ENCODE data around the gene PROSER3. TPM values are rescaled to one million over a fixed set of nuclear protein-coding genes. Genes with fewer than 3 reads are reported as not detected.
A peak's percentile ranks its signal among the peaks of the same experiment; 100 is the strongest.
"Not testable (repeated sequence)": the region's sequence is repeated elsewhere in the genome, so short reads cannot be mapped to it uniquely, and the experiment has no call there.

Gene PROSER3
- total RNA-seq, 1 donor from 2014 or later: 63.4 TPM

DNA sequence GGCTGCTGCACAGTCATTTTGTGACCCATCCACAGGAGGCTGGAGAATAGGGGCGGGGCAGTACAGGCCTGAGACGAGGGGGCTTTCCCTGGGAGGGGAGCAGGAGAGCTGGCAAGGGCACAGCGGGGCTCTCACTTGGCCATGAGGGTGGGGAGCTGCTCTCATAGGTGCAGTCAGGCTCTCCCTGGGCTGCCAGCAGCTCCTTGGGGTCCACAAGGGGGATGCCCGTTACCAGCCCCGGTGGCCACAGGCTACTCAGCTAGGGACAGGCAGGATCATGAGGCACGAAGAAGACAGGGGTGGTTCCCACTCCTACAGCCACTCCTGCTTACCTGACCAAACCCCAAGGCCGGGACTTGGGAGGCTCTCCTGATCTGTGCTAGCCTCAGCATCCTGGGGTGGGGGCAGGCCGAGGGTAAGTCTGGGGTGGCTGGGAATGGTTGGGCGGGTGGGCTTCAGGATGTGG is 33.9 kb downstream of the PROSER3 start:
- Mint-ChIP-seq H3K36me3 (ENCODE audit: low read depth) (no peaks in the 10 kb centered on the region), H3K9me3 (no peaks in the 10 kb centered on the region), H3K27me3 (ENCODE audit: low read depth) (peaks cover 22% of the 10 kb centered on the region), H3K4me1 (no peaks in the 10 kb centered on the region), H3K27ac (ENCODE audit: unreplicated experiment) (no peak overlapping the region), H3K4me3 (no peak overlapping the region)
- TF ChIP-seq, protein P1, sequence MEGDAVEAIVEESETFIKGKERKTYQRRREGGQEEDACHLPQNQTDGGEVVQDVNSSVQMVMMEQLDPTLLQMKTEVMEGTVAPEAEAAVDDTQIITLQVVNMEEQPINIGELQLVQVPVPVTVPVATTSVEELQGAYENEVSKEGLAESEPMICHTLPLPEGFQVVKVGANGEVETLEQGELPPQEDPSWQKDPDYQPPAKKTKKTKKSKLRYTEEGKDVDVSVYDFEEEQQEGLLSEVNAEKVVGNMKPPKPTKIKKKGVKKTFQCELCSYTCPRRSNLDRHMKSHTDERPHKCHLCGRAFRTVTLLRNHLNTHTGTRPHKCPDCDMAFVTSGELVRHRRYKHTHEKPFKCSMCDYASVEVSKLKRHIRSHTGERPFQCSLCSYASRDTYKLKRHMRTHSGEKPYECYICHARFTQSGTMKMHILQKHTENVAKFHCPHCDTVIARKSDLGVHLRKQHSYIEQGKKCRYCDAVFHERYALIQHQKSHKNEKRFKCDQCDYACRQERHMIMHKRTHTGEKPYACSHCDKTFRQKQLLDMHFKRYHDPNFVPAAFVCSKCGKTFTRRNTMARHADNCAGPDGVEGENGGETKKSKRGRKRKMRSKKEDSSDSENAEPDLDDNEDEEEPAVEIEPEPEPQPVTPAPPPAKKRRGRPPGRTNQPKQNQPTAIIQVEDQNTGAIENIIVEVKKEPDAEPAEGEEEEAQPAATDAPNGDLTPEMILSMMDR (conservative IDR thresholded peaks at IDR 0.05): no peak
- DNase-seq (ENCODE audit: low read depth, low spot score): no peak

DNA sequence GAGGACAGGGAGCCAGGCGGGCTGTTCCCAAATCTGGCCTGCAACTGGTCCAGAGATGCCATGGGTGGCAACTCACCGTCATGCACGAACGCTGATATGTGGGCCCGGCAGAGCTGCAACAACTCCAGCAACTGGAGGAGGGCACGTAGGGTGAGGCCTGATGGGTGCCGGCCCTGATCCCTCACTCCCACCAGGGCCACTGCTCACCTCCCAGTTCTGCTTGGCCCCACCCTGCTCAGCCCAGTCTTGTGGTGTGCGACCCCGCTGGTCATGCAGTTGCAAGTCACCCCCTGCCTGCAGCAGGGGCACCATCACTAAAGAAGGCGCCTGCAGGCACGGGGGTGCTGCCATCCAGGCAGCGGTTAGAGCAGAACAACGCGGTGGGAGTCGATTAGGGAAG is 34.3 kb downstream of the PROSER3 start:
- no peaks in the 10 kb centered on the region for H3K9me3 Mint-ChIP-seq
- TF ChIP-seq, protein P1 (conservative IDR thresholded peaks at IDR 0.05): no peak
- peak overlapping the region; percentile 23 for H3K4me3 Mint-ChIP-seq
- H3K27me3 Mint-ChIP-seq (ENCODE audit: low read depth): peaks cover 26% of the 10 kb centered on the region
- no peaks in the 10 kb centered on the region for H3K4me1 Mint-ChIP-seq
- H3K27ac Mint-ChIP-seq (ENCODE audit: unreplicated experiment): no peak overlapping the region
- no peak for DNase-seq (ENCODE audit: low read depth, low spot score)
- H3K36me3 Mint-ChIP-seq (ENCODE audit: low read depth): no peaks in the 10 kb centered on the region

DNA sequence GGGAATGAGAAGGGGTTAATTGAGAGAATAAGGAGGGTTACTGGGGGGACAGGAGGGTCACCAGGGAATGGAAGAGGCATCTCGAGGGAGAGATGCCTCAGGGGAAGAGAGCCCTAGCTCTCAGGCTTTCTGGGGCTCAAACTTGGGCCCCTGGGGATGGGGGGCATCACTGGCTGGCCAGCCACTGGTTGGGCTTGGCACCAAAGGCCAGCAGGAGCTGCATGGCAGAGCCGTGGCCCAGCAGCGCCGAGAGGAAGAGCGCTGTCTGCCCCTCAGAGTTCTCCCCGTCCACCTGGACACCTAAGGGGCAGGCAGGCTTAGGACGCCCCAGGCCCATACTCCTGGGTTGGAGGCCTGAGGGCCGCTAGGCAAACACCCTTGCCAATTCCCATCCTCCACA is 34.9 kb downstream of the PROSER3 start:
- TF ChIP-seq, protein P1 (conservative IDR thresholded peaks at IDR 0.05): no peak
- peaks cover 32% of the 10 kb centered on the region for H3K27me3 Mint-ChIP-seq (ENCODE audit: low read depth)
- H3K27ac Mint-ChIP-seq (ENCODE audit: unreplicated experiment): no peak overlapping the region
- peak overlapping the region; percentile 23 for H3K4me3 Mint-ChIP-seq
- H3K36me3 Mint-ChIP-seq (ENCODE audit: low read depth): no peaks in the 10 kb centered on the region
- H3K9me3 Mint-ChIP-seq: no peaks in the 10 kb centered on the region
- H3K4me1 Mint-ChIP-seq: no peaks in the 10 kb centered on the region
- DNase-seq (ENCODE audit: low read depth, low spot score): no peak

DNA sequence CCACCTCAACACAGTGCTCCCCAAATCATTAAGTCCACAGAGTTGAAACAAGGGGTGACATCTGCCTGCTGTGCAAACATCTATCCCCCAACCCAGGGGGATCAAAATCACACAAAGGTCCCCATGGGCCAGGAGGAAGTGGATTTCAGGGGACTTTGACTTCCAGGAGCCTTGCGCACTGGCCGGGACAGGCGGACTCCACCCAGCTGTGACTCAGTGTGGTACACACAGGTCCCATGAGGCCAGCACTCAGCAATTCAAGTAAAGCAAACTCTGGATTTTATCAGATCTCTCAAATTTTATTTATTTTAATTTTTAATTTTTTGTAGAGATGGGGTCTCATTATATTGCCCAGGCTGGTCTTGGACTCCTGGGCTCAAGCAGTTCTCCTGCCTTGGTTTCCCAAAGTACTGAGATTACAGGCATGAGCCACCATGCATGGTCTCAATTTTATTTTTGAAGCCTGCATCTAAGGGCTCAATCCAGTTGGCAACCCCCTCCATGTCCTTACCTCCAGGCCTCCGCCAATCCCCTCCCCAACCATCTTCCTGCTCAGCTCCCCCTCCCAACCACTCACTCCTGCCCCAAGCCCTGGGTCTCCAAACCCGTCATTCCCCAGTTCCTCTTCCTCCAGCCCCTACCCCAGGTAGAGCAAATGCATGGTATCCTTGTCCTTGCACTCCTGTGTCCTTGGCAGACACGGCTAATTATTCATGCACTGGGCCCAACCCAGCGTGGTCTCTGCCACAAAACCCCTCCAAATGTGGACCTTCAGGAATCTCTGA is 35.6 kb downstream of the PROSER3 start:
- Mint-ChIP-seq H3K4me1 (no peaks in the 10 kb centered on the region), H3K36me3 (ENCODE audit: low read depth) (no peaks in the 10 kb centered on the region), H3K9me3 (no peaks in the 10 kb centered on the region), H3K27me3 (ENCODE audit: low read depth) (peaks cover 36% of the 10 kb centered on the region), H3K4me3 (no peak overlapping the region), H3K27ac (ENCODE audit: unreplicated experiment) (no peak overlapping the region)
- DNase-seq (ENCODE audit: low read depth, low spot score): no peak
- TF ChIP-seq, protein P1 (conservative IDR thresholded peaks at IDR 0.05): no peak

DNA sequence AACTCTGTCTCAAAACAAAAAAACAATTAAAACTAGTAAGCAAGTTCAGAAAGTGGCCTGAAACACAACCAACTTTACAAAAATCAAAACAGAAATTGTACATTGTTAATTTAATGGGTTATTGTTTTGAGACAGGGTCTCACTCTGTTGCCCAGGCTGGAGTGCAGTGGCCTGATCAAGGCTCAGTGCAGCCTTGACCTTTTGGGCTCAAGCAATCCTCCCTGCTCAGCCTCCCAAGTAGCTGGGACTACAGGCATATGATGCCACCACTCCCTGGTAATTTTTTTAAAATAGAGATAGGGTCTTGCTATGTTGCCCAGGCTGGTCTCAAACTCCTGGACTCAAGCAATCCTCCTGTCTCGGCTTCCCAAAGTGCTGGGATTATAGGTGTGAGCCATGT is 37.6 kb downstream of the PROSER3 start:
- H3K4me1 Mint-ChIP-seq; H3K4me3 Mint-ChIP-seq; DNase-seq (ENCODE audit: low read depth, low spot score); H3K36me3 Mint-ChIP-seq (ENCODE audit: low read depth); H3K9me3 Mint-ChIP-seq; H3K27ac Mint-ChIP-seq (ENCODE audit: unreplicated experiment): not testable (repeated sequence)
- H3K27me3 Mint-ChIP-seq (ENCODE audit: low read depth): peaks cover 40% of the 10 kb centered on the region

Measured in neural crest cell (in vitro differentiated cells).